Smooth muscle cell (in vitro differentiated cells): Measurements from ENCODE around the gene UNC13C. TPM values are rescaled to one million over a fixed set of nuclear protein-coding genes. Genes with fewer than 3 reads are reported as not detected.

ENCODE experiments used
- DNase-seq: peaks from one replicate; lab custom pipeline; 2025; ENCODE audit not compliant: unreplicated experiment; lab: John Stamatoyannopoulos, UW
- H2AFZ ChIP-seq: fragments of 200-600 bp; sonication (generic); 2 replicates; pipeline ENCODE4 v1.6.0; 2016; ENCODE audit warnings: antibody characterized with exemption, low read depth, mild to moderate bottlenecking
- H3F3A ChIP-seq: fragments of 200-600 bp; sonication (generic); 2 replicates; pipeline ENCODE4 v1.6.0; 2017; ENCODE audit warnings: antibody characterized with exemption, low read depth
- H3K27ac ChIP-seq: fragments of 200-600 bp; sonication (generic); 2 replicates; pipeline ENCODE4 v1.5.1; 2016; ENCODE audit warnings: low read depth, mild to moderate bottlenecking
- H3K27me3 ChIP-seq: fragments of 200-600 bp; sonication (generic); 2 replicates; pipeline ENCODE4 v1.6.1; 2016; ENCODE audit warnings: low read depth, mild to moderate bottlenecking
- H3K36me3 ChIP-seq: fragments of 200-600 bp; sonication (generic); 2 replicates; pipeline ENCODE4 v1.5.1; 2016; ENCODE audit warnings: low read depth
- H3K4me1 ChIP-seq: fragments of 200-600 bp; sonication (generic); 2 replicates; pipeline ENCODE4 v1.5.1; 2016; ENCODE audit warnings: low read depth
- H3K4me2 ChIP-seq: fragments of 200-600 bp; sonication (generic); 2 replicates; pipeline ENCODE4 v1.6.0; 2016; ENCODE audit warnings: mild to moderate bottlenecking
- H3K4me3 ChIP-seq: fragments of 200-600 bp; sonication (generic); 2 replicates; pipeline ENCODE4 v1.5.1; 2016; ENCODE audit warnings: mild to moderate bottlenecking
- H3K79me2 ChIP-seq: fragments of 200-600 bp; sonication (generic); 2 replicates; pipeline ENCODE4 v1.6.0; 2016; ENCODE audit warnings: low read depth, mild to moderate bottlenecking
- H3K9ac ChIP-seq: fragments of 200-600 bp; sonication (generic); 2 replicates; pipeline ENCODE4 v1.6.0; 2016; ENCODE audit warnings: low read depth
- H3K9me3 ChIP-seq: fragments of 200-600 bp; sonication (generic); replicated peaks from 2 replicates; pipeline ENCODE4 v1.5.1; 2016; ENCODE audit warnings: low read depth
- H4K20me1 ChIP-seq: fragments of 200-600 bp; sonication (generic); 2 replicates; pipeline ENCODE4 v1.6.0; 2016; ENCODE audit warnings: low read depth
- WGBS: methylation state at CpG from one replicate; pipeline ENCODE4 v1.1.7; 2016; ENCODE audit warnings: low lambda C conversion rate; 5-methylcytosine and 5-hydroxymethylcytosine counted together
- polyA plus RNA-seq: library from polyadenylated mRNA; unstranded; fragments of >200 nt; fragmentation: Nextera tagmentation; extraction: Ambion mirVana; gene quantifications from 2 replicates; pipeline ENCODE4 v1.2.1, GENCODE V29; 2016
- total RNA-seq: library from RNA; depleted of rRNA; stranded (reverse); fragments of >200 nt; gene quantifications from 2 replicates; pipeline ENCODE4 v1.2.3, GENCODE V29; 2014
- TF ChIP-seq, protein P1 (sequence below): fragments of 200-600 bp; sonication (generic); IDR thresholded peaks from 2 replicates; pipeline ENCODE4 v1.5.1; 2017; ENCODE audit warnings: borderline replicate concordance, mild to moderate bottlenecking, antibody characterized with exemption; ENCODE audit not compliant: insufficient read depth, poor library complexity, severe bottlenecking

UNC13C gene
- total and polyA plus RNA-seq, 2 experiments from 2014 or later, result 0.85 to 4.0 TPM

DNA sequence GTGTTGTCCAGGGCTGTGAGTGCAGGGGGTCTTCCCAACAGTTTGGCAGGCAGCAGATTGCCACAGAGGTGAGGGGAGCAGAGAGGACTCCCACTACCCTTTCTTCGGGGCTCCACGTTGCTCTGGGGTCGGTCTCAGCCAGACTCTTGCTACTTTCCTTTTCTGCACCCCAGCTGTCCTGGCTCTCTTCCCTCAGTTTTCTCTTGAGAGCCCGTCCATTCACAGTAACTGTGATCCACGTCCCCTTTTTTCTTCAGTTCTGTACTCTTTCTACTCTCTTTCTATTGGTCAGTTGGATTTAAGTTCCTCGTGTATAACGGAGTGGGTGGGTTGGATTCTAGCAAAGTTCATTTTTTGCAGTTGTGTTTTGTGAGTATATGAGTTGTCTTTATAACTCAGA is 105.8 kb downstream of the UNC13C start:
- Histone ChIP-seq H3K9ac (no peak overlapping the region), H3K4me3 (no peak overlapping the region), H3K36me3 (no peaks in the 10 kb centered on the region), H3F3A (no peaks in the 10 kb centered on the region), H3K4me1 (no peaks in the 10 kb centered on the region), H3K27ac (no peak overlapping the region), H3K79me2 (no peaks in the 10 kb centered on the region), H2AFZ (no peak overlapping the region), H4K20me1 (no peaks in the 10 kb centered on the region), H3K9me3 (no peaks in the 10 kb centered on the region), H3K4me2 (no peak overlapping the region), H3K27me3 (no peaks in the 10 kb centered on the region)
- TF ChIP-seq, protein P1, sequence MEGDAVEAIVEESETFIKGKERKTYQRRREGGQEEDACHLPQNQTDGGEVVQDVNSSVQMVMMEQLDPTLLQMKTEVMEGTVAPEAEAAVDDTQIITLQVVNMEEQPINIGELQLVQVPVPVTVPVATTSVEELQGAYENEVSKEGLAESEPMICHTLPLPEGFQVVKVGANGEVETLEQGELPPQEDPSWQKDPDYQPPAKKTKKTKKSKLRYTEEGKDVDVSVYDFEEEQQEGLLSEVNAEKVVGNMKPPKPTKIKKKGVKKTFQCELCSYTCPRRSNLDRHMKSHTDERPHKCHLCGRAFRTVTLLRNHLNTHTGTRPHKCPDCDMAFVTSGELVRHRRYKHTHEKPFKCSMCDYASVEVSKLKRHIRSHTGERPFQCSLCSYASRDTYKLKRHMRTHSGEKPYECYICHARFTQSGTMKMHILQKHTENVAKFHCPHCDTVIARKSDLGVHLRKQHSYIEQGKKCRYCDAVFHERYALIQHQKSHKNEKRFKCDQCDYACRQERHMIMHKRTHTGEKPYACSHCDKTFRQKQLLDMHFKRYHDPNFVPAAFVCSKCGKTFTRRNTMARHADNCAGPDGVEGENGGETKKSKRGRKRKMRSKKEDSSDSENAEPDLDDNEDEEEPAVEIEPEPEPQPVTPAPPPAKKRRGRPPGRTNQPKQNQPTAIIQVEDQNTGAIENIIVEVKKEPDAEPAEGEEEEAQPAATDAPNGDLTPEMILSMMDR, result no peak
- WGBS, result 85% methylated on average over 7 of the region's 7 CpGs
- no peak for DNase-seq

DNA sequence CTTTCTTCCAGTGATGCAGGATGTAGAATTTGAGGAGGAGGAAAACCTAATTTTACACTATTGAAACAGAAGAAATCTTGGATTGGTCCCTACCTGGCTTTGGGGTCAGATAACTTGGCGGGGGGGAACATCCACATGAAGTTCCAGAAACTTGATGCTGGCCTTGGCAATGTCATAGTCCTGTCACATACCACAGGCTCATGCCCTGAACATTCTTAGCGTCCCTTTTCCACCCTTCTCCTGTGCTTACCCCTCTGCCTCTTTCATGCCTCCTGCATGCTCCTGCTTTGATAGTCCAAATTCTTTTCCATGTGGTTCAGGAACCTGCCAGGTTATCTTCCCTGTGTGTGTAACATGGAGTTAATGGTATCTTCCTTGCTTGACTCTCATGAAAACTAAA is 110.6 kb downstream of the UNC13C start:
- no peak for DNase-seq
- Histone ChIP-seq H3K27ac (no peak overlapping the region), H3K36me3 (no peaks in the 10 kb centered on the region), H3K9me3 (no peaks in the 10 kb centered on the region), H3K79me2 (no peaks in the 10 kb centered on the region), H3K27me3 (no peaks in the 10 kb centered on the region), H3K9ac (no peak overlapping the region), H4K20me1 (no peaks in the 10 kb centered on the region), H3K4me2 (no peak overlapping the region), H3K4me3 (no peak overlapping the region), H2AFZ (no peak overlapping the region), H3F3A (no peaks in the 10 kb centered on the region), H3K4me1 (no peaks in the 10 kb centered on the region)
- WGBS, result 61% methylated on average over 2 of the region's 2 CpGs
- TF ChIP-seq, protein P1, result no peak

DNA sequence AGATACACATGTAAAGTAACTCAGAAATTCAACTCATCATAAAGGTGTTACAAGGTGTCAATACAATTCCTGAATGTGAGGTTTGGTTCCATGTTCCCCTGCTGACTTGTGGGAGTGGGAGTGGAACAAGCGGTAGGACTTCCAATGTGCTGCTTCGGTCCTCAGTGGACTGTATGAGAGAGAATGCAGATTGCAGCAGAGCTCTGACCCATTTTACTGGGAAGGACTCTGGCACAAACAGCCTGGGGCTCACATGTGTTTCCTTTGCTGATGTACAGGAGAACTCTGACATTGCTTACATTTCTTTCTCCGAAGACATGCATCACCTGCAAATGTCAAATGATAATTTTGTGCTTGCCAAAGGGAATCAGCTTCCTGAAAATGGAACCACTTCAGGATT is 111.5 kb downstream of the UNC13C start:
- Histone ChIP-seq H2AFZ (no peak overlapping the region), H3K4me1 (no peaks in the 10 kb centered on the region), H3K9ac (no peak overlapping the region), H3K27me3 (no peaks in the 10 kb centered on the region), H3K4me2 (no peak overlapping the region), H4K20me1 (no peaks in the 10 kb centered on the region), H3K4me3 (no peak overlapping the region), H3F3A (no peaks in the 10 kb centered on the region), H3K36me3 (no peaks in the 10 kb centered on the region), H3K9me3 (no peaks in the 10 kb centered on the region), H3K79me2 (no peaks in the 10 kb centered on the region), H3K27ac (no peak overlapping the region)
- 82% methylated on average over 3 of the region's 3 CpGs for WGBS
- DNase-seq, result no peak
- TF ChIP-seq, protein P1, result no peak

DNA sequence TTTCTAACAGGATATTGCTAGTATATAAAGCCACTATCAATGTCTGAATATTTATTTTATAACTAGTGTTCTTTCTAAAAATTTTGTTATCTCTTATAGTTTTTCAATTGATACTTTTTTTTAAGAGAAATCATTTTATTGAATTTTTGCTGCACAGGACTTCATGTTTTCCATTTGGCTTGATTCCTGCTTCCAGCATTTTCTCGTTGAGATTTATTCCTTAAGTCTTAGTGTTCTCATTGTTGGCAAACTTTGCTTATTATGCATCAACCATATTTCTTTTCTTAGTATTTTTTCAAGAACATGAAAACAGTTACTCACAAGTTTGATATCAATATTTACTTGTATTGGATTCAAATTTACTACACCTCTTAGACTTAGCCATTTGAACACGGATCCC is 113.4 kb downstream of the UNC13C start:
- Histone ChIP-seq H3K9me3 (no peaks in the 10 kb centered on the region), H3K27ac (no peak overlapping the region), H3K36me3 (no peaks in the 10 kb centered on the region), H4K20me1 (no peaks in the 10 kb centered on the region), H3K79me2 (no peaks in the 10 kb centered on the region), H3K4me2 (no peak overlapping the region), H3F3A (no peaks in the 10 kb centered on the region), H3K9ac (no peak overlapping the region), H2AFZ (no peak overlapping the region), H3K27me3 (no peaks in the 10 kb centered on the region), H3K4me3 (no peak overlapping the region), H3K4me1 (no peaks in the 10 kb centered on the region)
- WGBS, result 63% methylated on average over 2 of the region's 2 CpGs
- no peak for DNase-seq
- TF ChIP-seq, protein P1, result no peak
